Right lobe of liver (tissue), 6 donors: ENCODE measurements around the gene PIGO. TPM values are rescaled to one million over a fixed set of nuclear protein-coding genes. Genes with fewer than 3 reads are reported as not detected.

Experiments used
- ATAC-seq, 4 donors: fragments of 200-7000 bp; cut with Tn5 transposase; one replicate each; pipeline ENCODE4 v1.9.1; 2020; ENCODE audit warnings: mild to moderate bottlenecking in 4 of 4, moderate library complexity in 4 of 4
- DNase-seq, 3 donors: peaks; one replicate each; pipeline ENCODE4 v3.0.0-alpha.2; 2020
- H3K27ac ChIP-seq, 3 donors: fragments of 200-600 bp; one replicate each; pipeline ENCODE4 v1.8.0; 2022
- H3K27me3 ChIP-seq, 2 donors: fragments of 200-600 bp; one replicate each; pipeline ENCODE4 v1.8.0; 2022
- H3K36me3 ChIP-seq, 4 donors: fragments of 200-600 bp; sonication (generic) in 1 of 4; one replicate each; pipeline versions ENCODE4 v1.5.1 to v1.8.0; 2017 to 2022; ENCODE audit warnings: control low read depth in 1 of 4
- H3K4me1 ChIP-seq, 4 donors: fragments of 200-600 bp; sonication (generic) in 1 of 4; one replicate each; pipeline versions ENCODE4 v1.5.1 to v1.8.0; 2017 to 2022; ENCODE audit warnings: control low read depth in 1 of 4
- H3K4me3 ChIP-seq, 3 donors: fragments of 200-600 bp; one replicate each; pipeline ENCODE4 v1.8.0; 2022
- H3K9me3 ChIP-seq, 4 donors: fragments of 200-600 bp; sonication (generic) in 1 of 4; one replicate each; pipeline versions ENCODE4 v1.5.1 to v1.8.0; 2017 to 2022; ENCODE audit warnings: control low read depth in 1 of 4
- CTCF ChIP-seq, 4 donors: fragments of 200-600 bp in 3 of 4; fragments of 450-650 bp in 1 of 4; IDR thresholded peaks; one replicate each; pipeline versions ENCODE4 v1.5.1 to v1.8.0; 2016 to 2022; ENCODE audit warnings: antibody characterized with exemption in 4 of 4, mild to moderate bottlenecking in 2 of 4
- POLR2A ChIP-seq: fragments of 450-650 bp; IDR thresholded peaks from one replicate; pipeline ENCODE4 v1.6.1; 2017; ENCODE audit warnings: antibody characterized with exemption, mild to moderate bottlenecking
- WGBS: methylation state at CpG from one replicate; pipeline ENCODE4 v1.1.6; 2018; ENCODE audit warnings: low coverage, low lambda C conversion rate; ENCODE audit not compliant: insufficient coverage; ENCODE audit errors: missing lambda C conversion rate; 5-methylcytosine and 5-hydroxymethylcytosine counted together
- intact Hi-C, 2 donors: fragments of 100-400 bp; cut with DNase I; formaldehyde crosslinking; loops; one replicate each; pipeline versions ENCODE4 v1.11.2 to v1.14.1; 2022
- total RNA-seq, 6 experiments: library from RNA; depleted of rRNA in 2 of 6; stranded (reverse); fragments of >200 nt in 2 of 6; fragmentation: NEBNext Ultra II Directional in 3 of 6; extraction: Animal tissue kit (Norgen Biotek cat#: 25700) in 3 of 6; gene quantifications; one replicate each; pipeline versions ENCODE4 v1.1.0 to v1.2.4, GENCODE V29; 2016 to 2023
- donor health status: DM: no; HTN: yes; CAD: no.
- donor health status: DM: no; HTN: no; CAD: no.
- donor health status: DM: no; HTN: no; CAD: no.
- donor health status: DM: no; HTN: yes; CAD: no.
- donor health status: DM: no; HTN: yes; CAD: no.

The PIGO gene
- total RNA-seq, 6 experiments from 2014 or later = 11.5 to 18.0 (median 15.6) TPM

GRCh38 chr9:35108461-35108860, 12.1 kb upstream of the PIGO start:
- TF ChIP-seq POLR2A (no peak), CTCF (IDR thresholded peaks at IDR 0.05) (no peak)
- peaks cover 0 to 42% (median 12%) of the 10 kb centered on the region in 4 donors for H3K36me3 ChIP-seq
- H3K4me3 ChIP-seq = no peak overlapping the region
- H3K4me1 ChIP-seq = peaks cover 0 to 34% (median 14%) of the 10 kb centered on the region in 4 donors
- H3K27ac ChIP-seq = no peak overlapping the region
- no peak for DNase-seq
- no peak for ATAC-seq
- no peaks in the 10 kb centered on the region for H3K9me3 ChIP-seq
- 90% methylated on average over 6 of the region's 6 CpGs for WGBS
- no peaks in the 10 kb centered on the region for H3K27me3 ChIP-seq
- intact Hi-C loops = no loop called here

DNA sequence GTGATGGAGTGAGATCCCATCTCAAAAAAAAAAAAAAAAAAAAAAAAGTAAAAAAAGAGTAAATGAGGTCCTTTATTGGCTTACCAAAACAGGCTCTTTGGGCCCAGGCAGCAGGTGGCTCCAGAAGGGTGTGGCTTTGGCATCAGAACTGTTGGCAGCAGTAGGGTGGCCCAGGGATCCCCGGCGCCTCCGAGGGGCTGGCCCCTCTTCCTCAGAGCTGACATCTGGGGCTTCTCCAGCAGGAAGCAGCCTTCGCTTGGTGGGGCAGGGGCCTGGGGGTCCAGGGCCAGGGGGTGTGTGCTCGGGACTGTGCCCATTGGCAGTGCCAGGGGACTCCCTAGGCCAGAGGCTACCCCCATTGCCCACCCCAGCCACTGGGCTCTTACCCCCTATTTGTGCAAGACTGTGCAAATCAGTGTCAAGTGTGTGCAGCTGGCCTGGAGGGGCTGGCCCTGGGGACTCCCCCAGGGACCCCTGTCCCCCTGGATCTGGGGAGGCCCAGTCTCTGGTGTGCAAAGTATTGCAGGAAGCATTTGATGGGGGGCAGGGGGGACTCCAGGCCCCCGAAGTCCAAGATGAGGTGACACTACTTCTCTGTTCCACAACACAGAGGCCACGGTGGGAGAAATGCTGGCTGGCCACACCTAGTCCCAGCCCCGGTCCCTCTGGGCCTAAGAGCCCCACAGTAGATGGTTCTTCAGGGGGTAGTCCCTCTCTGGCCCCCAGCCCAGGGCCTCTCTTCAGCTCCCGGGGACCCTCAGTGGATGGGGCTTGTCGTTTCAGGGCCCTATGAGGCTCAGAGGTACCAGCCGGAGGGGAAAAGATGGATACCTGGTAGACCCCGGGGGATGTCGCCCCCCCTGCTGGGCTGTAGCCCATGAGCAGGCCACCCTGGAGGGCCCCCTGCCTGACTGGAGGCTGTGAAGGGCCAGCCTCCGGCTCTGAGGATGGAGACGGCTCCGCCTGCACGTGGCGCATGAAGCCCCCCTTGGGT, 11.2 kb upstream of the PIGO start:
- DNase-seq = no peak
- H3K4me1 ChIP-seq = peaks cover 0 to 29% (median 14%) of the 10 kb centered on the region in 4 donors
- H3K4me3 ChIP-seq = no peak overlapping the region
- 100% methylated on average over 1 of the region's 18 CpGs for WGBS
- peaks cover 0 to 42% (median 12%) of the 10 kb centered on the region in 4 donors for H3K36me3 ChIP-seq
- H3K27ac ChIP-seq = no peak overlapping the region
- intact Hi-C loops = no loop called here
- ATAC-seq = no peak
- no peak for TF ChIP-seq CTCF (IDR thresholded peaks at IDR 0.05)
- TF ChIP-seq POLR2A = no peak
- H3K9me3 ChIP-seq = no peaks in the 10 kb centered on the region
- no peaks in the 10 kb centered on the region for H3K27me3 ChIP-seq

DNA sequence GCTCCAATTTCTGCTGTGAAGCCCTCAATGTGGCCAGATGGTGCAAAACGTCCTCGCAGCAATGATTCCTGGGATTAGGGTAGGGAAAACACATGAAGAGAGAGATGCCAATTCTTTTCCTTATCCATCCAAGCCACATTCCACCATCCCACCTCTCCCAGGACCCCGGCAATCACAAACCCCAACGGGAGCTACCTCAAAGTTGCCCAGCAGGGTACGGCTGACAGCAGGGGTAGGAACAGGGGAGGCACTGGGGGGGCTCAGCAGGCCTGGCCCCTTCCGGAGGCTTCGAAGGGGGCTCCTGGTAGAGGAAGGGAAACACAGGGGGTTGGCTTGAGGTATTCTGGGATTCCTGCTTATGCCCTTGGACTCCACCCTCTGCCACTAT, 9.9 kb upstream of the PIGO start:
- H3K36me3 ChIP-seq = peaks cover 0 to 45% (median 12%) of the 10 kb centered on the region in 4 donors
- no peak overlapping the region for H3K4me3 ChIP-seq
- H3K9me3 ChIP-seq = no peaks in the 10 kb centered on the region
- H3K27me3 ChIP-seq = no peaks in the 10 kb centered on the region
- intact Hi-C loops = no loop called here
- H3K4me1 ChIP-seq = peaks cover 0 to 30% (median 10%) of the 10 kb centered on the region in 4 donors
- TF ChIP-seq POLR2A (no peak), CTCF (IDR thresholded peaks at IDR 0.05) (no peak)
- no peak overlapping the region for H3K27ac ChIP-seq
- ATAC-seq (no peak), DNase-seq (no peak)
- 93% methylated on average over 6 of the region's 7 CpGs for WGBS

GRCh38 chr9:35105571-35106342, 9.4 kb upstream of the PIGO start:
- Histone ChIP-seq H3K4me1 (peaks cover 0 to 26% (median 9%) of the 10 kb centered on the region in 4 donors), H3K27ac (no peak overlapping the region), H3K36me3 (peaks cover 0 to 51% (median 12%) of the 10 kb centered on the region in 4 donors), H3K27me3 (no peaks in the 10 kb centered on the region), H3K4me3 (no peak overlapping the region), H3K9me3 (no peaks in the 10 kb centered on the region)
- no peak for DNase-seq
- ATAC-seq = no peak
- TF ChIP-seq CTCF (IDR thresholded peaks at IDR 0.05) = no peak
- TF ChIP-seq POLR2A = no peak
- intact Hi-C loops = no loop called here
- WGBS = 96% methylated on average over 4 of the region's 13 CpGs
